GM12874 (cell line): ENCODE data around the gene ONECUT3.

ENCODE experiments used
- TF ChIP-seq, protein P1 (sequence below): IDR thresholded peaks from 2 replicates; pipeline ENCODE4 v1.5.1; 2011; ENCODE audit warnings: low read depth, mild to moderate bottlenecking, control low read depth, low read length, moderate library complexity; ENCODE audit not compliant: insufficient read depth

Gene ONECUT3

GRCh38 chr19:1749373-1750342 is 3.6 kb upstream of the ONECUT3 start:
- TF ChIP-seq, protein P1, sequence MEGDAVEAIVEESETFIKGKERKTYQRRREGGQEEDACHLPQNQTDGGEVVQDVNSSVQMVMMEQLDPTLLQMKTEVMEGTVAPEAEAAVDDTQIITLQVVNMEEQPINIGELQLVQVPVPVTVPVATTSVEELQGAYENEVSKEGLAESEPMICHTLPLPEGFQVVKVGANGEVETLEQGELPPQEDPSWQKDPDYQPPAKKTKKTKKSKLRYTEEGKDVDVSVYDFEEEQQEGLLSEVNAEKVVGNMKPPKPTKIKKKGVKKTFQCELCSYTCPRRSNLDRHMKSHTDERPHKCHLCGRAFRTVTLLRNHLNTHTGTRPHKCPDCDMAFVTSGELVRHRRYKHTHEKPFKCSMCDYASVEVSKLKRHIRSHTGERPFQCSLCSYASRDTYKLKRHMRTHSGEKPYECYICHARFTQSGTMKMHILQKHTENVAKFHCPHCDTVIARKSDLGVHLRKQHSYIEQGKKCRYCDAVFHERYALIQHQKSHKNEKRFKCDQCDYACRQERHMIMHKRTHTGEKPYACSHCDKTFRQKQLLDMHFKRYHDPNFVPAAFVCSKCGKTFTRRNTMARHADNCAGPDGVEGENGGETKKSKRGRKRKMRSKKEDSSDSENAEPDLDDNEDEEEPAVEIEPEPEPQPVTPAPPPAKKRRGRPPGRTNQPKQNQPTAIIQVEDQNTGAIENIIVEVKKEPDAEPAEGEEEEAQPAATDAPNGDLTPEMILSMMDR = no peak

GRCh38 chr19:1750343-1751021 is 2.8 kb upstream of the ONECUT3 start:
- TF ChIP-seq, protein P1 = no peak

GRCh38 chr19:1751367-1752008 is 1.8 kb upstream of the ONECUT3 start:
- TF ChIP-seq, protein P1 = no peak

DNA sequence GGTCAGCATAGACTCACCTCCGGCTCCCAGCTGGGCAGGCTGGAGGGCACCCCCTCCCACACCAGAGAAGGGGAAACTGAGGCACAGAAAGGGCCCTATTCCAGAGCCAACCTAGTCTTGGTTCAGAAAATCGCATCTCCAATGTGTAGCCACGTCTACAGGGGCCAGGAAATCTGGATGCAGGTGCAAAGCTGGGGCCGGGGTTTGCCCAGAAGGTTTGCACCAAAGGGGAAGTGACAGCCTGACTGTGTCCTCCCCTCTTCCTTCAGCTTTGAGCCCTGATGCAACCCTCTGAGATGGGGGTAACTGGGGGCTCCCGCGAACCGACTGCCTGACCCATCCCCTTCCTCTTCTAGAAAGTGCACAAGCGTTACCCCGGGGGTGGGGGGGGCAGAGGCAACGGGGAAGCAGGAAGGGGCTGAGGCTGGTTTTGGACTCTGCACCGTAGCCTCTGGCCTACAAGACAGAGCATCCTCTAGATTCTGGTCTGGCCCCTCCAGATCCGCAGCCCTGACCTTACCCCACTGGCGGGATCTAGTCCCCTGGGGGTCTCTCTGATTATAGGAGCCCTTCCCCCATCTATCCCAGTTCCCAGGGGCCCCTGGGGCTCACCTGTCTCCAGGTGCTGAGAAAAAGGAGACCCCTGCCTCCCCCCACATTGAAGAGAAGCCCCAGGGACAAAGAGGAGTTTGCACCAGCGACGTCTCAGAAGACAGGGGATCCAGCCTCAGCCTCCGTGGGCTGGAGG is 1.1 kb upstream of the ONECUT3 start:
- TF ChIP-seq, protein P1 = no peak

DNA sequence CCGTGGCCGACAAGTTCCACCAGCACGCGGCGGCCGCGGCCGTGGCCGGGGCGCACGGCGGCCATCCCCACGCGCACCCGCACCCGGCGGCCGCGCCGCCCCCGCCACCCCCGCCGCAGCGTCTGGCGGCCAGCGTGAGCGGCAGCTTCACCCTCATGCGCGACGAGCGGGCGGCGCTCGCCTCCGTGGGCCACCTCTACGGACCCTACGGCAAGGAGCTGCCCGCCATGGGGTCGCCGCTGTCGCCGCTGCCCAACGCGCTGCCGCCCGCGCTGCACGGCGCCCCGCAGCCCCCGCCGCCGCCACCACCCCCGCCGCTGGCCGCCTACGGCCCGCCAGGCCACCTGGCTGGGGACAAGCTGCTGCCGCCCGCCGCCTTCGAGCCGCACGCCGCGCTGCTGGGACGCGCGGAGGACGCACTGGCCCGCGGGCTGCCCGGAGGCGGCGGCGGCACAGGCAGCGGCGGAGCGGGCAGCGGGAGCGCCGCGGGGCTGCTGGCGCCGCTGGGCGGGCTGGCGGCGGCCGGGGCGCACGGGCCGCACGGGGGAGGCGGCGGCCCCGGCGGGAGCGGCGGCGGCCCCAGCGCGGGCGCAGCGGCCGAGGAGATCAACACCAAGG is 821 bp downstream of the ONECUT3 start:
- TF ChIP-seq, protein P1 = no peak

DNA sequence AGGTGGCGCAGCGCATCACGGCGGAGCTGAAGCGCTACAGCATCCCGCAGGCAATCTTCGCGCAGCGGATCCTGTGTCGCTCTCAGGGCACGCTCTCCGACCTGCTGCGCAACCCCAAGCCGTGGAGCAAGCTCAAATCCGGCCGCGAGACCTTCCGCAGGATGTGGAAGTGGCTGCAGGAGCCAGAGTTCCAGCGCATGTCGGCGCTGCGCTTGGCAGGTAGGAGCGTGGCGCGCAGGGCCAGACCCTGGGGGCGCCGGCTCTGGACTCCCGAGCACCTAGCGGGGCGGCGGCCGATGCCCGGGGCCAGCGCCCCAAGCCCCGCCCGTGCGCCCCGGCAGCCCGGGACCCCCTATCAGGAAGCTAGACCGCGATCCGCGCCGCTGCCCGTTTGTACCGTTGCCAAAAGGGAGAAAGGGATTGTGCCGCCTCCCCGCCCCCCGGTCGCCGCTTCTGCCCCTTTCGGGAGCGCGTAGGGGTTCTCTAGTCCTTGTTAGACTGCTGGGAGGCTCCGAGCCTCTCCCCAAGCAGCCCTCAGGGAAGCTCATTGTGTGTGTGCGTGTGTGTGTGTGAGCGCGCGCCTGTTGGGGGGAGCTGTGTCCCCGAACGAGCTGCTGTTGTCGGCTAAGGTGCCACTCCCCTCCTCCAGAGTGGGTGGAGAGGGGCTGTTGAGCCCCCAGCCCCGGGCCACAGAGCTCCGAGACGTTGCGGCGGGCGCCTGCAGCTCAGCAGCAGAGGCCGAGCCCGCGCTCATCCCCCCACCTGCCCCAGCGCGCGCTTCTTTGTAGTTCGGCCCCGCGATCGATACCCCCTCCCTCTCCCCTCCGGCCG is 1.5 kb downstream of the ONECUT3 start:
- TF ChIP-seq, protein P1 = no peak
